Lower lobe of right lung (tissue), 2 donors: Measurements from ENCODE around the gene OGFOD1. TPM values are rescaled to one million over a fixed set of nuclear protein-coding genes. Genes with fewer than 3 reads are reported as not detected.

Experiments
- ATAC-seq, 2 donors: fragments of 200-7000 bp; cut with Tn5 transposase; one replicate each; pipeline ENCODE4 v1.9.1; 2020 to 2022; ENCODE audit warnings: mild to moderate bottlenecking in 2 of 2, moderate library complexity in 2 of 2
- DNase-seq: peaks from one replicate; pipeline ENCODE4 v3.0.0-alpha.2; 2020
- H3K27ac ChIP-seq: fragments of 200-600 bp; one replicate; pipeline ENCODE4 v1.8.0; 2022
- H3K27me3 ChIP-seq: fragments of 200-600 bp; one replicate; pipeline ENCODE4 v1.8.0; 2022; ENCODE audit warnings: low read depth
- H3K36me3 ChIP-seq: fragments of 200-600 bp; one replicate; pipeline ENCODE4 v1.8.0; 2022; ENCODE audit warnings: mild to moderate bottlenecking
- H3K4me1 ChIP-seq: fragments of 200-600 bp; one replicate; pipeline ENCODE4 v1.8.0; 2022
- H3K4me3 ChIP-seq: fragments of 200-600 bp; one replicate; pipeline ENCODE4 v1.8.0; 2022; ENCODE audit warnings: mild to moderate bottlenecking
- H3K9me3 ChIP-seq: fragments of 200-600 bp; one replicate; pipeline ENCODE4 v1.8.0; 2022
- intact Hi-C: fragments of 100-400 bp; cut with DNase I; formaldehyde crosslinking; loops from one replicate; pipeline ENCODE4 v1.11.0; 2022
- total RNA-seq: library from RNA; stranded (reverse); fragmentation: NEBNext Ultra II Directional; extraction: Animal tissue kit (Norgen Biotek cat#: 25700); gene quantifications from one replicate; pipeline ENCODE4 v1.2.1, GENCODE V29; 2021
- TF ChIP-seq, protein P1 (sequence below): fragments of 200-600 bp; IDR thresholded peaks from one replicate; pipeline ENCODE4 v1.8.0; 2022; ENCODE audit warnings: antibody characterized with exemption, mild to moderate bottlenecking
- donor health status: DM: no; HTN: yes; CAD: no; lungs with severe emphysema.

Gene OGFOD1
- total RNA-seq, 1 donor from 2014 or later, result 26.8 TPM

DNA sequence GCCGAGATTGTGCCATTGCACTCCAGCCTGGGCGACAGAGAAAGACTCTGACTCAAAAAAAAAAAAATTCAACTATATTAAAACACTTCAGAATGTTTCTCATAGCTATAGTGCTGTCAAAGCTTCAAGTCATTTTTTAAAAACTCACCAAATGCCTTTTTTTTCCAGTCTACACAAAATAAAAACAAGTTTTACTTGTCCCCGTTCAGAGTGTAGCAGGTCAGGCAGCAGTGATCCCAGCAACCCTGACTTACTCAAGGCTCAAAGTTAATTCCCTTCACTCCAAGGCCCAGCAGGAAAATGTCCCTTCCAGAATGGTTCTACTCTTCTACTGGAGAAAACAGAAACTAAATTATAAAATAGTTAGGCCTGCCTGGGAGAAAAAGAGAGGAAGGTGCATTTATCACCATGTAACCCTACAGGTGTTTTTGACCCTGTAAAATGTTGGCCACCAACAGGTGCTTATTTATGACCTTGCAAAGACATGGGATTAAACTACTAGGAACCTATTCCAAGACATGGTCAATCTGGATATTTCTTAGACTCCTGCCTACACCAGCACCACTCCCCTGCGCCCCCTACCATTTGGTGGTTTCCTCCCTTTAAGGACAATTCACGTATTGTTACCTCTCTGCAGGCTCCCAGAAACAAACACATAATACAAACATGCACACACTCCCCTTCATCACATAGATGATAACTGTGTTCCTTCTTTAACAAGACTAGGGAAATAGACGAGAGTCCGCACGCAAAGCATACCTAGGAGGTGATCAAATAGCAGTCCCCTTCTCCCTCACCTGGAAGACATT lies 31.4 kb upstream of the OGFOD1 start:
- intact Hi-C loops, result no loop called here
- H3K4me1 ChIP-seq, result peaks cover 34% of the 10 kb centered on the region
- H3K9me3 ChIP-seq, result no peaks in the 10 kb centered on the region
- TF ChIP-seq, protein P1, sequence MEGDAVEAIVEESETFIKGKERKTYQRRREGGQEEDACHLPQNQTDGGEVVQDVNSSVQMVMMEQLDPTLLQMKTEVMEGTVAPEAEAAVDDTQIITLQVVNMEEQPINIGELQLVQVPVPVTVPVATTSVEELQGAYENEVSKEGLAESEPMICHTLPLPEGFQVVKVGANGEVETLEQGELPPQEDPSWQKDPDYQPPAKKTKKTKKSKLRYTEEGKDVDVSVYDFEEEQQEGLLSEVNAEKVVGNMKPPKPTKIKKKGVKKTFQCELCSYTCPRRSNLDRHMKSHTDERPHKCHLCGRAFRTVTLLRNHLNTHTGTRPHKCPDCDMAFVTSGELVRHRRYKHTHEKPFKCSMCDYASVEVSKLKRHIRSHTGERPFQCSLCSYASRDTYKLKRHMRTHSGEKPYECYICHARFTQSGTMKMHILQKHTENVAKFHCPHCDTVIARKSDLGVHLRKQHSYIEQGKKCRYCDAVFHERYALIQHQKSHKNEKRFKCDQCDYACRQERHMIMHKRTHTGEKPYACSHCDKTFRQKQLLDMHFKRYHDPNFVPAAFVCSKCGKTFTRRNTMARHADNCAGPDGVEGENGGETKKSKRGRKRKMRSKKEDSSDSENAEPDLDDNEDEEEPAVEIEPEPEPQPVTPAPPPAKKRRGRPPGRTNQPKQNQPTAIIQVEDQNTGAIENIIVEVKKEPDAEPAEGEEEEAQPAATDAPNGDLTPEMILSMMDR, result no peak
- DNase-seq (no peak), ATAC-seq (no peak)
- H3K4me3 ChIP-seq, result no peak overlapping the region
- no peaks in the 10 kb centered on the region for H3K27me3 ChIP-seq
- H3K36me3 ChIP-seq, result no peaks in the 10 kb centered on the region
- H3K27ac ChIP-seq, result no peak overlapping the region

DNA sequence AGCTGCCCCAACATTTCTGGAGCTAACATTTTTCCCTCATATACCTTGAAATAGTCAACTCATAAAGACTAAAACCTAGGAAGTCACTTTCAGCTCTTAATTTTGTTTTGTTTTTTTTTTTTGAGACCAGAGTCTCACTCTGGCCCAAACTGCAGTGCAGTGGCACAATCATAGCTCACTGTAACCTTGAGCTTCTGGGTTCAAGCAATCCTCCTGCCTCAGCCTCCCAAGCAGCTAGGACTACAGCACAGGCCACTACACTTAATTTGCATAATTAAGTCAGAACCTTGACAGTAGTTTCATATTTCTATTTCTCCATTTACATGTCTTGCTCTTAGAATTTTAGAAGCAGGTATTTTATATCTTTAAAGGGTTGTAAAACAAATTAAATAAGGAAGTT lies 30.7 kb upstream of the OGFOD1 start:
- ATAC-seq (no peak), DNase-seq (no peak)
- Histone ChIP-seq H3K4me3 (no peak overlapping the region), H3K27ac (no peak overlapping the region), H3K9me3 (no peaks in the 10 kb centered on the region), H3K36me3 (no peaks in the 10 kb centered on the region), H3K4me1 (peaks cover 34% of the 10 kb centered on the region), H3K27me3 (no peaks in the 10 kb centered on the region)
- intact Hi-C loops, result no loop called here
- TF ChIP-seq, protein P1, result no peak

DNA sequence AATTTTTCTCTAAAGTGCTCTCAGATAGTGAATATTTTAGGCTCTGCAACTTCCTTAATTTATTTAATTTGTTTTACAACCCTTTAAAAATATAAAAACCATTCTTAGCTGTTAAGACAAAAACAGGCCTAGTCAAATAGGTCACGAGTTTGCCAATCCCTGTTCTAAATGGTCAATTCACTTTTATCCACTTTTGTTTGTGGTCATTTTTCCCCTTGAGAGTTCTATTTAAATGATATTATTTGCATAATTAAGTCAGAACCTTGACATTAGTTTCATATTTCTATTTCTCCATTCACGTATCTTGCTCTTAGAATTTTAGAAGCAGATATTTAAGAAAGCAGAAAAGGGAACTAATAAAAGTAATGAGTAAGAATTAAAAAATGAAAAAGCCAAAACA lies 30.0 kb upstream of the OGFOD1 start:
- DNase-seq, result no peak
- no peaks in the 10 kb centered on the region for H3K9me3 ChIP-seq
- H3K36me3 ChIP-seq, result no peaks in the 10 kb centered on the region
- H3K27ac ChIP-seq, result no peak overlapping the region
- H3K27me3 ChIP-seq, result no peaks in the 10 kb centered on the region
- intact Hi-C loops, result no loop called here
- no peak overlapping the region for H3K4me3 ChIP-seq
- H3K4me1 ChIP-seq, result peaks cover 30% of the 10 kb centered on the region
- TF ChIP-seq, protein P1, result no peak
- ATAC-seq, result no peak

DNA sequence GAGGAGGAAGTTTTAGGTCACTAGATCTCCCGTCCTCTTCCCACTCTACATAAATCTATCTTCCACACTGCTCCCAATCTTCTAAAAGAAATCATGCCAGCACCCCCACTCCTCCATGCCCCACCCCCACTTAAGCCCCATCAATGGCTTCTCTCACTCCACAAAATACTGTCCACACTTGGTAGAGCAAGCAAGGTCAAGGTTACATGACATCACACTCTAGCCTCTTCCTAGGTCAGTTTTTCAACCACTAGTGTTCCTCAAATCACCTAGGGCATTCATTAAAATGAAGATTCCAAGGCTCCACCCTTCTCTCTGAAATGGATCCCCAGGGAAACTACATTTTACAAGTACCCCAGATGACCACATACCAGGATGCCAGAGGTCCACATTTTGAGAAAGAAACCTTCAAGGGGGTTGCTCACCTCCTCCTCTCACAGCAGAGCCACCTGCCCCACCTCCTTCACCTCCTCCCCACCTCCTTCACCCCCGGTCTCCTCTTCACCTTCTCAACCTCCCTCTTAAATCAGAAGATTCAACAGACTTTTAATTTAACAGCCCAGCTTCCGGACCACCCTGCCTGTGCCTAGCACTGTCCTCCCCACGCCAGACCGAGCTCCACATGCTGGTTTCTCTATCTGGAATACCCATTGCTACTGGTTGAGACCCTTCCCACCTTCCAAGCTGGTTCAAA lies 29.2 kb upstream of the OGFOD1 start:
- Histone ChIP-seq H3K4me1 (peaks cover 28% of the 10 kb centered on the region), H3K27ac (no peak overlapping the region), H3K27me3 (no peaks in the 10 kb centered on the region), H3K36me3 (no peaks in the 10 kb centered on the region), H3K9me3 (no peaks in the 10 kb centered on the region), H3K4me3 (no peak overlapping the region)
- DNase-seq (no peak), ATAC-seq (no peak)
- TF ChIP-seq, protein P1, result no peak
- intact Hi-C loops, result no loop called here

DNA sequence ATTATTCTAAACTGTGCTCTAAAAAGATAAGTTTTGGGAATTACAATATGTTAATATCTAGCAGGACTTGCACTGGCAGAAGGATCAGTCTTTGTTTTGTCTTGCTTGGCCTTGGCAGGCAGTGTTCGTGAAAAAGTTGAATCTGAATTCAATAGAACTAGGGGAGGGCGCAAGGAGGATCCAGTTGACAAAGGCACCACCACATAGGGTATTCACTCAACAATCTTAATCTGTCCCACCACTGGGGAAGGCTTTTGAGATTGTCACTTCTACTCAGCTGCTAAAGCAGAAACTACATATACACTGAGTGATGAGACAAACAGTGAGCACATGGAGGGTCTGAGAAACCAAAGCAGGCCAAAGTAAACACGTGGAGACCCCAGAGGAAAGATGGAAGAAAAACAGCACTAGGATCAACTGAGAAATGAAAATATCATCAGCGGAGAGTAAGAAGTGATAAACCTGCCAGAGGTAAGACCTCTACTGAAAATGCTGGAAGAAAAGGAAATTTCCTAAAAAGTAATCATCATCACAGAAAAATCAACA lies 28.4 kb upstream of the OGFOD1 start:
- intact Hi-C loops, result no loop called here
- H3K9me3 ChIP-seq, result no peaks in the 10 kb centered on the region
- ATAC-seq, result no peak
- peaks cover 28% of the 10 kb centered on the region for H3K4me1 ChIP-seq
- H3K4me3 ChIP-seq, result no peak overlapping the region
- DNase-seq, result no peak
- H3K36me3 ChIP-seq, result no peaks in the 10 kb centered on the region
- no peak overlapping the region for H3K27ac ChIP-seq
- TF ChIP-seq, protein P1, result no peak
- no peaks in the 10 kb centered on the region for H3K27me3 ChIP-seq
